22Rv1 (cell line): ENCODE measurements around the gene SLC35E1.

Experiments used
- ZFX ChIP-seq: fragments of 450-650 bp; IDR thresholded peaks from 2 replicates; pipeline ENCODE4 v1.6.1; 2017; ENCODE audit warnings: antibody characterized with exemption, borderline replicate concordance
- TF ChIP-seq, protein P1 (sequence below): fragments of 450-650 bp; IDR thresholded peaks from 2 replicates; pipeline ENCODE4 v1.5.1; 2017; ENCODE audit warnings: mild to moderate bottlenecking

DNA sequence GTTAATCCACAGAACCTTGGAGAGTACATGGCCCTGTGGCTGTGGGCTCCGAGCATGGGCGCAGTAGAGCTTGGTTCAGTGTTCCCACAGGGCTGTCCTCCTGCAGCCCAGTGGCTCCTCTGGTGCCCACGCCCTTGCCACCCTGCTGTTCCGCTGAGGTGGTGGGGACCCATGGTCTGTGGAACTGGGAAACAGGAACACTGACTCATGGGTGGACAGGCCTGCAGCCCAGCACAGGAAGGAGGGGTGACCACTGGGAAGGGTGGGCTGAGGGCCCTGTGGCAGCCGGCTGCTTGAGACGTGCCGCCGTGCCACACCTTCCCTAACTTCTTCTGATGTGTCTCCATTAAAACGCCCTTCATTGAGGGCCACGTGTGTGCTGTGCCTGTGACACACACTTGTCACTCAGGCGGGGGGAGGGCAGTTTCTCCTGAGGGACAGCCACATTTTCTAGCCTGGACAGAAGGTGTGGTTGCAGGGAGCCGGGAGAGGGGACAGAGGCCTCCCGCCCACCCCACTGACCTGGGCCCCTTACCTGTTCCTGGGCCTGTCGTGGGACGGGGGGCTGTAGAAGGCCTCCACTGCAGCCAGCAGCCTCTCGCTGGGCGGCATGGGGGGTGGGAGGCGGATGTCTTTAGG is 51.1 kb downstream of the SLC35E1 start:
- TF ChIP-seq, protein P1, sequence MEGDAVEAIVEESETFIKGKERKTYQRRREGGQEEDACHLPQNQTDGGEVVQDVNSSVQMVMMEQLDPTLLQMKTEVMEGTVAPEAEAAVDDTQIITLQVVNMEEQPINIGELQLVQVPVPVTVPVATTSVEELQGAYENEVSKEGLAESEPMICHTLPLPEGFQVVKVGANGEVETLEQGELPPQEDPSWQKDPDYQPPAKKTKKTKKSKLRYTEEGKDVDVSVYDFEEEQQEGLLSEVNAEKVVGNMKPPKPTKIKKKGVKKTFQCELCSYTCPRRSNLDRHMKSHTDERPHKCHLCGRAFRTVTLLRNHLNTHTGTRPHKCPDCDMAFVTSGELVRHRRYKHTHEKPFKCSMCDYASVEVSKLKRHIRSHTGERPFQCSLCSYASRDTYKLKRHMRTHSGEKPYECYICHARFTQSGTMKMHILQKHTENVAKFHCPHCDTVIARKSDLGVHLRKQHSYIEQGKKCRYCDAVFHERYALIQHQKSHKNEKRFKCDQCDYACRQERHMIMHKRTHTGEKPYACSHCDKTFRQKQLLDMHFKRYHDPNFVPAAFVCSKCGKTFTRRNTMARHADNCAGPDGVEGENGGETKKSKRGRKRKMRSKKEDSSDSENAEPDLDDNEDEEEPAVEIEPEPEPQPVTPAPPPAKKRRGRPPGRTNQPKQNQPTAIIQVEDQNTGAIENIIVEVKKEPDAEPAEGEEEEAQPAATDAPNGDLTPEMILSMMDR = no peak
- TF ChIP-seq ZFX = no peak
